Measurements from ENCODE around the gene ADGRL2. TPM values are rescaled to one million over a fixed set of nuclear protein-coding genes. Genes with fewer than 3 reads are reported as not detected.

Gene ADGRL2
- 94.0 and 112 TPM in 2 replicates for total RNA-seq (2014; rRNA removed; shearing (Covaris generic))

- Histone ChIP-seq H3K4me3 (ENCODE audit: insufficient read depth, low read depth, low read length) (peak within 1 kb of the TSS; percentile 89), H3K36me3 (replicated peaks; ENCODE audit: control insufficient read depth, insufficient read depth, low read length) (no peaks in the 10 kb centered on the region), H3K27me3 (ENCODE audit: control insufficient read depth, insufficient read depth, low read length) (peaks cover 4% of the 10 kb centered on the region; the same call in 1 of the 2 replicates)
- DNase-seq = peak; percentile 83
Measured at GRCh38 chr1:81800695-81801650, at the start of gene ADGRL2. ADGRL2 (plus strand) TSS chr1:81800934; CDS start chr1:81836985, 36,051 bp downstream.

GRCh38 chr1:81752840-81753239, 47.9 kb upstream of the ADGRL2 start:
- no peak for DNase-seq
- Histone ChIP-seq H3K4me3 (ENCODE audit: insufficient read depth, low read depth, low read length) (no peak overlapping the region), H3K36me3 (replicated peaks; ENCODE audit: control insufficient read depth, insufficient read depth, low read length) (no peaks in the 10 kb centered on the region), H3K27me3 (ENCODE audit: control insufficient read depth, insufficient read depth, low read length) (no peaks in the 10 kb centered on the region)

- DNase-seq = no peak
- no peaks in the 10 kb centered on the region for H3K36me3 ChIP-seq (replicated peaks; ENCODE audit: control insufficient read depth, insufficient read depth, low read length)
- H3K27me3 ChIP-seq (ENCODE audit: control insufficient read depth, insufficient read depth, low read length) = no peaks in the 10 kb centered on the region
- H3K4me3 ChIP-seq (ENCODE audit: insufficient read depth, low read depth, low read length) = no peak overlapping the region
Measured at GRCh38 chr1:81754424-81754823, 46.3 kb upstream of the ADGRL2 start.

GRCh38 chr1:81756872-81757271, 43.9 kb upstream of the ADGRL2 start:
- Histone ChIP-seq H3K4me3 (ENCODE audit: insufficient read depth, low read depth, low read length) (no peak overlapping the region), H3K27me3 (ENCODE audit: control insufficient read depth, insufficient read depth, low read length) (no peaks in the 10 kb centered on the region), H3K36me3 (replicated peaks; ENCODE audit: control insufficient read depth, insufficient read depth, low read length) (no peaks in the 10 kb centered on the region)
- DNase-seq = no peak

GRCh38 chr1:81757398-81758020, 43.2 kb upstream of the ADGRL2 start:
- no peak overlapping the region for H3K4me3 ChIP-seq (ENCODE audit: insufficient read depth, low read depth, low read length)
- no peaks in the 10 kb centered on the region for H3K27me3 ChIP-seq (ENCODE audit: control insufficient read depth, insufficient read depth, low read length)

GRCh38 chr1:81758181-81758580, 42.6 kb upstream of the ADGRL2 start:
- H3K27me3 ChIP-seq (ENCODE audit: control insufficient read depth, insufficient read depth, low read length) = no peaks in the 10 kb centered on the region
- no peak overlapping the region for H3K4me3 ChIP-seq (ENCODE audit: insufficient read depth, low read depth, low read length)
- no peak for DNase-seq
- no peaks in the 10 kb centered on the region for H3K36me3 ChIP-seq (replicated peaks; ENCODE audit: control insufficient read depth, insufficient read depth, low read length)

More at GRCh38 chr1:81757398-81758020, 43.2 kb upstream of the ADGRL2 start:
- DNase-seq = no peak
- no peaks in the 10 kb centered on the region for H3K36me3 ChIP-seq (replicated peaks; ENCODE audit: control insufficient read depth, insufficient read depth, low read length)

- Histone ChIP-seq H3K4me3 (ENCODE audit: insufficient read depth, low read depth, low read length) (no peak overlapping the region), H3K36me3 (replicated peaks; ENCODE audit: control insufficient read depth, insufficient read depth, low read length) (no peaks in the 10 kb centered on the region), H3K27me3 (ENCODE audit: control insufficient read depth, insufficient read depth, low read length) (no peaks in the 10 kb centered on the region)
- DNase-seq = no peak
Measured at GRCh38 chr1:81760477-81761097, 40.1 kb upstream of the ADGRL2 start.

GRCh38 chr1:81775510-81775909, 25.2 kb upstream of the ADGRL2 start:
- H3K27me3 ChIP-seq (ENCODE audit: control insufficient read depth, insufficient read depth, low read length) = no peaks in the 10 kb centered on the region
- H3K36me3 ChIP-seq (replicated peaks; ENCODE audit: control insufficient read depth, insufficient read depth, low read length) = no peaks in the 10 kb centered on the region
- DNase-seq = no peak
- H3K4me3 ChIP-seq (ENCODE audit: insufficient read depth, low read depth, low read length) = no peak overlapping the region

GRCh38 chr1:81780705-81781454, 19.9 kb upstream of the ADGRL2 start:
- H3K4me3 ChIP-seq (ENCODE audit: insufficient read depth, low read depth, low read length) = no peak overlapping the region
- H3K36me3 ChIP-seq (replicated peaks; ENCODE audit: control insufficient read depth, insufficient read depth, low read length) = no peaks in the 10 kb centered on the region
- DNase-seq = no peak
- no peaks in the 10 kb centered on the region for H3K27me3 ChIP-seq (ENCODE audit: control insufficient read depth, insufficient read depth, low read length)

- Histone ChIP-seq H3K4me3 (ENCODE audit: insufficient read depth, low read depth, low read length) (no peak overlapping the region), H3K27me3 (ENCODE audit: control insufficient read depth, insufficient read depth, low read length) (no peaks in the 10 kb centered on the region), H3K36me3 (replicated peaks; ENCODE audit: control insufficient read depth, insufficient read depth, low read length) (no peaks in the 10 kb centered on the region)
- DNase-seq = no peak
Measured at GRCh38 chr1:81781749-81782148, 19.0 kb upstream of the ADGRL2 start.

GRCh38 chr1:81792184-81792583, 8.6 kb upstream of the ADGRL2 start:
- no peaks in the 10 kb centered on the region for H3K27me3 ChIP-seq (ENCODE audit: control insufficient read depth, insufficient read depth, low read length)
- H3K4me3 ChIP-seq (ENCODE audit: insufficient read depth, low read depth, low read length) = no peak overlapping the region
- no peaks in the 10 kb centered on the region for H3K36me3 ChIP-seq (replicated peaks; ENCODE audit: control insufficient read depth, insufficient read depth, low read length)
- no peak for DNase-seq

GRCh38 chr1:81797701-81798100, 3.0 kb upstream of the ADGRL2 start:
- peaks cover 2% of the 10 kb centered on the region; the same call in 1 of the 2 replicates for H3K27me3 ChIP-seq (ENCODE audit: control insufficient read depth, insufficient read depth, low read length)
- DNase-seq = no peak
- H3K4me3 ChIP-seq (ENCODE audit: insufficient read depth, low read depth, low read length) = no peak overlapping the region

GRCh38 chr1:81799939-81800694, 617 bp upstream of the ADGRL2 start:
- peak; percentile 82 for DNase-seq
- peaks cover 4% of the 10 kb centered on the region; the same call in 1 of the 2 replicates for H3K27me3 ChIP-seq (ENCODE audit: control insufficient read depth, insufficient read depth, low read length)

More at GRCh38 chr1:81797701-81798100, 3.0 kb upstream of the ADGRL2 start:
- no peaks in the 10 kb centered on the region for H3K36me3 ChIP-seq (replicated peaks; ENCODE audit: control insufficient read depth, insufficient read depth, low read length)

More at GRCh38 chr1:81799939-81800694, 617 bp upstream of the ADGRL2 start:
- H3K36me3 ChIP-seq (replicated peaks; ENCODE audit: control insufficient read depth, insufficient read depth, low read length) = no peaks in the 10 kb centered on the region
- H3K4me3 ChIP-seq (ENCODE audit: insufficient read depth, low read depth, low read length) = peak overlapping the region; percentile 89
